ENCODE data around the gene PPRC1.

GRCh38 chr10:102157224-102157623 is 24.4 kb downstream of the PPRC1 start:
- TF ChIP-seq CTCF (IDR thresholded peaks at IDR 0.05) = no peak
- no peak for TF ChIP-seq POLR2A (IDR thresholded peaks at IDR 0.05)

Measured in lower leg skin (tissue), 3 donors.